Breast epithelium (tissue), 4 donors: ENCODE measurements around the gene DCAF10. TPM values are rescaled to one million over a fixed set of nuclear protein-coding genes. Genes with fewer than 3 reads are reported as not detected.
"Not testable (repeated sequence)": the region's sequence is repeated elsewhere in the genome, so short reads cannot be mapped to it uniquely, and the experiment has no call there.

Source experiments
- DNase-seq, 2 donors: peaks; one replicate each; pipeline ENCODE4 v3.0.0-alpha.2; 2019; ENCODE audit warnings: low spot score in 2 of 2
- H3K27ac ChIP-seq, 2 donors: fragments of 200-600 bp; sonication (generic) in 1 of 2; one replicate each; pipeline ENCODE4 v1.5.1; 2016 to 2019; ENCODE audit warnings: mild to moderate bottlenecking in 1 of 2
- H3K27me3 ChIP-seq, 2 donors: fragments of 200-600 bp; sonication (generic) in 1 of 2; one replicate each; pipeline versions ENCODE4 v1.5.1 to v1.6.0; 2017 to 2019; ENCODE audit warnings: control low read depth in 1 of 2, mild to moderate bottlenecking in 1 of 2
- H3K36me3 ChIP-seq: fragments of 200-600 bp; one replicate; pipeline ENCODE4 v1.5.1; 2019
- H3K4me1 ChIP-seq, 2 donors: fragments of 200-600 bp; sonication (generic); one replicate each; pipeline ENCODE4 v1.5.1; 2016 to 2019; ENCODE audit warnings: control low read depth in 1 of 2
- H3K4me3 ChIP-seq, 3 donors: fragments of 200-600 bp; sonication (generic); 1 replicate in 2 of 3; 2 replicates in 1 of 3; pipeline ENCODE4 v1.5.1; 2016 to 2019; ENCODE audit warnings: mild to moderate bottlenecking in 3 of 3, moderate library complexity in 2 of 3
- H3K9me3 ChIP-seq, 2 donors: fragments of 200-600 bp; sonication (generic) in 1 of 2; one replicate each; pipeline ENCODE4 v1.5.1; 2016 to 2019; ENCODE audit warnings: control low read depth in 1 of 2
- CTCF ChIP-seq, 3 donors: fragments of 450-650 bp; IDR thresholded peaks; one replicate each; pipeline ENCODE4 v1.5.1; 2016 to 2017; ENCODE audit warnings: antibody characterized with exemption in 3 of 3, mild to moderate bottlenecking in 3 of 3, moderate library complexity in 3 of 3
- POLR2A ChIP-seq: fragments of 450-650 bp; IDR thresholded peaks from one replicate; pipeline ENCODE4 v1.6.1; 2016; ENCODE audit warnings: antibody characterized with exemption, mild to moderate bottlenecking, moderate library complexity
- POLR2AphosphoS5 ChIP-seq, 3 donors: sonication (generic); formaldehyde crosslinking; IDR thresholded peaks; one replicate each; pipeline ENCODE4 v1.6.1; 2017; ENCODE audit warnings: antibody characterized with exemption in 3 of 3
- intact Hi-C: fragments of 100-400 bp; cut with DNase I; formaldehyde crosslinking; loops from one replicate; pipeline ENCODE4 v1.15.1; 2023; ENCODE audit warnings: low total_unique reads
- total RNA-seq, 3 donors: library from RNA; depleted of rRNA; stranded (reverse); fragments of >200 nt; gene quantifications; one replicate each; pipeline ENCODE4 v1.1.0, GENCODE V29; 2016

DCAF10 gene
- total RNA-seq, 3 donors from 2014 or later = 29.8 to 44.8 (median 38.7) TPM

DNA sequence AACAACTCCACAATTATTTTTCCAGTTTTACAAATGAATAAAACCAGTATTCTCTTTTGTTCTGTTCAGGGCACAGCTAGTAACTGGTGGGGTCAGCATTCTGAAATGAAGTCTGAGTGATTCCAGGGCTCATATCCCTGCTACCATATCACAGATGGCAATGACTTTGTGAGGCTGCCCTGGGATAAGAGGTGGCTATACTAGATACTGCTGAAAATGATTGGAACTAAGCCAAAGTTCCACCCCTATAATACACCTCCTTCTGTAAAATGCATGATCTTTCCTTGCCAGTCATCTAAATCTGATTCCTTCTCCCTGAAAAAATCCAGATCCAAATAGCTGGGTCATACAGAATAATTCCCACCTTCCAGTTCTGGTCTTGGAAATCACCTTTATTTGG lies 88.9 kb downstream of the DCAF10 start:
- no peaks in the 10 kb centered on the region for H3K27me3 ChIP-seq
- TF ChIP-seq CTCF (IDR thresholded peaks at IDR 0.05) (no peak), POLR2A (no peak), POLR2AphosphoS5 (IDR thresholded peaks at IDR 0.05) (no peak)
- H3K4me3 ChIP-seq = no peak overlapping the region
- intact Hi-C loops = no loop called here
- H3K9me3 ChIP-seq = no peaks in the 10 kb centered on the region
- no peak overlapping the region for H3K27ac ChIP-seq
- H3K4me1 ChIP-seq = no peaks in the 10 kb centered on the region
- DNase-seq = no peak
- H3K36me3 ChIP-seq = no peaks in the 10 kb centered on the region

- H3K4me3 ChIP-seq, DNase-seq, H3K9me3 ChIP-seq, H3K4me1 ChIP-seq, H3K36me3 ChIP-seq, H3K27me3 ChIP-seq, H3K27ac ChIP-seq, intact Hi-C loops: not testable (repeated sequence)
Measured at GRCh38 chr9:37891042-37891441, 90.4 kb downstream of the DCAF10 start.

DNA sequence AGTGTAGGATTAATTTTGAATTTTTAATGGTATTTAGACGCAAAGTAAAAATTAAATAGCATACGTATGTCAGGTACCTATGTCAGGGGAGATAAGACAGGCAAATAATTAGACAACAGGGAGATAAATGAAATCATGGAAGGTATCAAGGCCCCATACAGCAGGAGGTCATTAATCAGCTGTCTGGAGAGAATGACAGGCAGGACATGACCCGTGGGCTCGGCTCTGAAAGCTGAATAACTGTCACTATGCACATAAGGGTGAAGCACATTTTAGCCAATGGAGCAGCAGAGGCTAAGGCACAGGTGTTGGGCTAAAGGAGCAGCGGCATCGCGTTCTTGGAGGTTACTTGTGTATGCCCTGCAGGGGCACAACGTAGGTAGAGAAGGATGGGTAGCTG lies 91.5 kb downstream of the DCAF10 start:
- Histone ChIP-seq H3K27me3 (no peaks in the 10 kb centered on the region), H3K4me1 (no peaks in the 10 kb centered on the region), H3K36me3 (no peaks in the 10 kb centered on the region), H3K9me3 (no peaks in the 10 kb centered on the region), H3K4me3 (no peak overlapping the region), H3K27ac (no peak overlapping the region)
- no peak for DNase-seq
- intact Hi-C loops = no loop called here
- no peak for TF ChIP-seq POLR2A
- no peak for TF ChIP-seq CTCF (IDR thresholded peaks at IDR 0.05)
- no peak for TF ChIP-seq POLR2AphosphoS5 (IDR thresholded peaks at IDR 0.05)

GRCh38 chr9:37897665-37898064 lies 97.1 kb downstream of the DCAF10 start:
- DNase-seq = no peak
- intact Hi-C loops = no loop called here
- Histone ChIP-seq H3K4me1 (peaks cover 0 to 1% of the 10 kb centered on the region in 2 donors), H3K27me3 (no peaks in the 10 kb centered on the region), H3K36me3 (no peaks in the 10 kb centered on the region), H3K9me3 (no peaks in the 10 kb centered on the region), H3K4me3 (no peak overlapping the region), H3K27ac (no peak overlapping the region)
- TF ChIP-seq POLR2AphosphoS5 (IDR thresholded peaks at IDR 0.05) (no peak), POLR2A (no peak), CTCF (IDR thresholded peaks at IDR 0.05) (no peak)

DNA sequence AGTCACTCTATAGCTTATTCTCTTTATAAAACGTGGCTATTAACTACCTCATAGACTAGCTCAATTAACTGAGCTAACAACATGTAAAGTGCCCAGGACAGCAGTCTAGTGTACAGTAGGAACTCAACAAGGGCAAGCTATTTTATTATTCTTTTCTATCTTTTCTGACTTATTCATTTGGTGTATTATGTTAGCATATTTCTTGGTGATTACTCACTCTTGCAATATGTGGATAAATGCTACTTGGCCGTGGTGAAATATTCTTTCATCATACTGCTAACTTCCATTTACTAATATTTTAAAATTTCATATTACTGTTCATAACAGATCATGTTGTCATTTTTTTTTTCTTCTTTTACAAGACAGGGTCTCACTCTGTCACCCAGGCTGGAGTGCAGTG lies 98.4 kb downstream of the DCAF10 start:
- no peak for DNase-seq
- TF ChIP-seq POLR2A = no peak
- no peak for TF ChIP-seq POLR2AphosphoS5 (IDR thresholded peaks at IDR 0.05)
- no peak for TF ChIP-seq CTCF (IDR thresholded peaks at IDR 0.05)
- Histone ChIP-seq H3K36me3 (no peaks in the 10 kb centered on the region), H3K9me3 (no peaks in the 10 kb centered on the region), H3K27ac (no peak overlapping the region), H3K4me1 (peaks cover 0 to 8% of the 10 kb centered on the region in 2 donors), H3K4me3 (no peak overlapping the region), H3K27me3 (no peaks in the 10 kb centered on the region)
- intact Hi-C loops = no loop called here

GRCh38 chr9:37902131-37902530 lies 101.5 kb downstream of the DCAF10 start:
- intact Hi-C loops = no loop called here
- Histone ChIP-seq H3K4me1 (peaks cover 0 to 8% of the 10 kb centered on the region in 2 donors), H3K27me3 (no peaks in the 10 kb centered on the region), H3K4me3 (no peak overlapping the region), H3K9me3 (no peaks in the 10 kb centered on the region), H3K36me3 (no peaks in the 10 kb centered on the region), H3K27ac (no peak overlapping the region)
- DNase-seq = no peak
- no peak for TF ChIP-seq POLR2A
- TF ChIP-seq POLR2AphosphoS5 (IDR thresholded peaks at IDR 0.05) = no peak
- TF ChIP-seq CTCF (IDR thresholded peaks at IDR 0.05) = no peak
